HPDE6-E6E7 (cell line): ENCODE data around the gene UPF1.
A peak's percentile ranks its signal among the peaks of the same experiment; 100 is the strongest.

Experiments
- DNase-seq: peaks from one replicate; pipeline ENCODE4 v3.0.0; 2011; ENCODE audit warnings: missing footprints; ENCODE audit errors: extremely low spot score

Gene UPF1

GRCh38 chr19:18840288-18841267 is 8.8 kb downstream of the UPF1 start:
- no peak for DNase-seq

GRCh38 chr19:18841400-18841799 is 9.6 kb downstream of the UPF1 start:
- DNase-seq, result no peak

- DNase-seq, result no peak
Measured at GRCh38 chr19:18842166-18842565, 10.4 kb downstream of the UPF1 start.

GRCh38 chr19:18843960-18844359 is 12.2 kb downstream of the UPF1 start:
- no peak for DNase-seq

GRCh38 chr19:18844806-18845329 is 13.1 kb downstream of the UPF1 start:
- no peak for DNase-seq

- no peak for DNase-seq
Measured at GRCh38 chr19:18845961-18846360, 14.2 kb downstream of the UPF1 start.

- DNase-seq, result peak; percentile 68
Measured at GRCh38 chr19:18846862-18847548, 15.2 kb downstream of the UPF1 start.

GRCh38 chr19:18847549-18848463 is 16.0 kb downstream of the UPF1 start:
- no peak for DNase-seq

- DNase-seq, result no peak
Measured at GRCh38 chr19:18848878-18849661, 17.3 kb downstream of the UPF1 start.

GRCh38 chr19:18849838-18850400 is 18.2 kb downstream of the UPF1 start:
- no peak for DNase-seq

- DNase-seq, result no peak
Measured at GRCh38 chr19:18850471-18851375, 19.0 kb downstream of the UPF1 start.

- no peak for DNase-seq
Measured at GRCh38 chr19:18851673-18852325, 20.0 kb downstream of the UPF1 start.

- no peak for DNase-seq
Measured at GRCh38 chr19:18852648-18853047, 20.9 kb downstream of the UPF1 start.

GRCh38 chr19:18853755-18854427 is 22.1 kb downstream of the UPF1 start:
- no peak for DNase-seq

- DNase-seq, result no peak
Measured at GRCh38 chr19:18854982-18855381, 23.2 kb downstream of the UPF1 start.

- no peak for DNase-seq
Measured at GRCh38 chr19:18855647-18856384, 24.1 kb downstream of the UPF1 start.

- DNase-seq, result no peak
Measured at GRCh38 chr19:18856385-18857126, 24.8 kb downstream of the UPF1 start.
